Astrocyte (in vitro differentiated cells and primary cell): ENCODE data around the gene IRF4.

ENCODE experiments used
- EZH2 ChIP-seq: IDR thresholded peaks from 2 replicates; pipeline ENCODE4 v1.6.1; 2012; ENCODE audit warnings: mild to moderate bottlenecking, low read length, inconsistent platforms; ENCODE audit not compliant: insufficient read depth
- TF ChIP-seq, protein P1 (sequence below): IDR thresholded peaks from 2 replicates; pipeline ENCODE4 v1.5.1; 2011; ENCODE audit warnings: low read depth, mild to moderate bottlenecking, inconsistent platforms, low read length, moderate library complexity; ENCODE audit not compliant: insufficient read depth

DNA sequence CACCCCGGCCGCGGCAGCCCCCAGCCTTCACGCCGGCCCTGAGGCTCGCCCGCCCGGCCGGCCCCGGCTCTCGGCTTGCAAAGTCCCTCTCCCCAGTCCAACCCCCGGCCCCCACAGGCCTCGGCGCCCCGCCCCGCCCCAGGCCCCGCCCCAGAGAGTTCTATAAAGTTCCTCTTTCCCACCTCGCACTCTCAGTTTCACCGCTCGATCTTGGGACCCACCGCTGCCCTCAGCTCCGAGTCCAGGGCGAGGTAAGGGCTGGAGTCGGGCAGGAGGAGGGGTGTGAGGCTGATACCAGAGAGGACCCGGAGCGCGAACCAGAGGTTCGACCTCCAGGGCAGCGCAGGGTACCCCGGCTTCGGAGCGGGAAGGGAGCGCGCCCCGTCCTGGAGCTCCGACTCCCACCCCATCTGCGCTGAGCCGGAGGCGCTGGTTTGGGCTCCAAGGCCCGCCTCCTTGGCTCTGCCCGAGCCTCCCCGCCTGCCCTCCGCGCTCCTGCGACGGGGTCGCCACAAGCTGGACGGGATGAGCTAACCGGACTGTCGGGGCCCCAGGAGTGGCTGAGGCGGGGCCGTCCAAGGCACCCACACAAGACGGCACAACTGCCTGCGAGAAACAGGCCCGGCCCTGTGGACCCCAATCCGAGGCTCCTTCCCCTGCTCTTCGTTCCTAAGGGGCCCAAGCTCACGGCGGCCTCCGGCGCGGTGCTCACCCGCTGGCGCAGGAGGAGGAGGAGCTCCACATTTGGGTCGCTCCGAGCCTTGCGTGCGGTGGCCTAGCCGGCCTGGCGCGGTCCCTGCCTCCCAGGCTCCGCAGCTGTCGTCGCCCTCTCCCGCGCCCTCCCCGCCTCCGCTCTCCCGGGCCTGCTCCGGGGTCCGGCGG, at the start of gene IRF4:
- TF ChIP-seq, protein P1, sequence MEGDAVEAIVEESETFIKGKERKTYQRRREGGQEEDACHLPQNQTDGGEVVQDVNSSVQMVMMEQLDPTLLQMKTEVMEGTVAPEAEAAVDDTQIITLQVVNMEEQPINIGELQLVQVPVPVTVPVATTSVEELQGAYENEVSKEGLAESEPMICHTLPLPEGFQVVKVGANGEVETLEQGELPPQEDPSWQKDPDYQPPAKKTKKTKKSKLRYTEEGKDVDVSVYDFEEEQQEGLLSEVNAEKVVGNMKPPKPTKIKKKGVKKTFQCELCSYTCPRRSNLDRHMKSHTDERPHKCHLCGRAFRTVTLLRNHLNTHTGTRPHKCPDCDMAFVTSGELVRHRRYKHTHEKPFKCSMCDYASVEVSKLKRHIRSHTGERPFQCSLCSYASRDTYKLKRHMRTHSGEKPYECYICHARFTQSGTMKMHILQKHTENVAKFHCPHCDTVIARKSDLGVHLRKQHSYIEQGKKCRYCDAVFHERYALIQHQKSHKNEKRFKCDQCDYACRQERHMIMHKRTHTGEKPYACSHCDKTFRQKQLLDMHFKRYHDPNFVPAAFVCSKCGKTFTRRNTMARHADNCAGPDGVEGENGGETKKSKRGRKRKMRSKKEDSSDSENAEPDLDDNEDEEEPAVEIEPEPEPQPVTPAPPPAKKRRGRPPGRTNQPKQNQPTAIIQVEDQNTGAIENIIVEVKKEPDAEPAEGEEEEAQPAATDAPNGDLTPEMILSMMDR = no peak
- TF ChIP-seq EZH2 = peak; percentile 83
